HG03521 (cell line): Measurements from ENCODE around the gene SLC12A3.
"Not testable (repeated sequence)": the region's sequence is repeated elsewhere in the genome, so short reads cannot be mapped to it uniquely, and the experiment has no call there.

Experiments used
- ATAC-seq: cut with Tn5 transposase; IDR thresholded peaks from one replicate; pipeline ENCODE4 v1.9.1; 2021; ENCODE audit warnings: mild to moderate bottlenecking, moderate library complexity; ENCODE audit not compliant: unreplicated experiment

The SLC12A3 gene

DNA sequence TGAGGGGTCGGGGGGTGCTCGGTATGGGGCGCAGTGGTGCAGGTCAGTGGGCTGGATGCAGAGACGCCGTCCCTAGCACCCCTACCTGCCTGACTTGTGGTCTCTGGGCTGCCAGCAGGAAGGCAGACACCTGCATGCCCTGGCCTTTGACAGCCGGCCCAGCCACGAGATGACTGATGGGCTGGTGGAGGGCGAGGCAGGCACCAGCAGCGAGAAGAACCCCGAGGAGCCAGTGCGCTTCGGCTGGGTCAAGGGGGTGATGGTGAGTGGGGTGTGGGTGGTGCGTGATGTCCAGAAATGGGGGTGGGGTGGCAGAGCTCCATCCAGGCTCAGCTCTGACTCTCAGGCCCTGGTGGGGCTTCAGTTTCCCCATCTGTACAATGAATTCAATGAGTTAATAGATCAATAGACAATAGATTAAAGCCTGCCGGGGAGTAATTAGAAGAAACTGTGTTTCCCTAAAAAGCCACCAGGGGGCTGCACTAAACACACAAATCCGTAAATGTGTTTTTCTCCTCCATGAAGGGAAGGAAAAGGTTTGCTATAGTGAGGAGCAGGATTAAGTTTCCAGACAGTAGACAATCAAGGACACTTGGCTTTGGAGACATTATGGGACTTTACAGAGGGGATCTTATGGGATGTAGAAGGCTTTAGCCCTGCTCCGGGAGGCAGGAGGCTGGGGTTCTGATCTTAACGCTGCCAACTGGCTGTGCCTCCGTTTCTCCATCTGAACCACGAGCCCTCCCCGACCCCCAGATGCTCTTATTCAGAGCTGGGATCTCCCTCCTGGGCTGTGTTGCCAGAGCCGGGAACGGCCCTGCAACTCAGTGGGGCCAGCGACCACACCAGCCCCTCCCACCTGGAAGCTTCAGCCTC lies 2.2 kb downstream of the SLC12A3 start:
- no peak for ATAC-seq

DNA sequence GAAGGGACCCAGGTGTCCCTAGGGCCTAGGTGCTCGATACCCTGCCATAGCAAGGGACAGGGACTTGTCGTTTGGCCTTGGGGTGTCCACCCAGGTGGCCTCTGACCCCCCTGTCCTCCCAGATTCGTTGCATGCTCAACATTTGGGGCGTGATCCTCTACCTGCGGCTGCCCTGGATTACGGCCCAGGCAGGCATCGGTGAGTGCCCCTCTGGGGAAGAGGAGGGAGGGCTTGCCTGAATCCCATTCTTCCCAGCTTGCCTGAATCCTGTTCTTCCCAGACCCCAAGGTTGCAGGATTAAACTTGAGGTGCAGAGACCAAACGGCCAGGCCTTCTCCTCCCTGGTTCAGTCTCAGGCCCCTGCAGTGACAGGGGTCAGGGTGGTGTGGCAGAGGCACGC lies 3.2 kb downstream of the SLC12A3 start:
- ATAC-seq, result no peak

DNA sequence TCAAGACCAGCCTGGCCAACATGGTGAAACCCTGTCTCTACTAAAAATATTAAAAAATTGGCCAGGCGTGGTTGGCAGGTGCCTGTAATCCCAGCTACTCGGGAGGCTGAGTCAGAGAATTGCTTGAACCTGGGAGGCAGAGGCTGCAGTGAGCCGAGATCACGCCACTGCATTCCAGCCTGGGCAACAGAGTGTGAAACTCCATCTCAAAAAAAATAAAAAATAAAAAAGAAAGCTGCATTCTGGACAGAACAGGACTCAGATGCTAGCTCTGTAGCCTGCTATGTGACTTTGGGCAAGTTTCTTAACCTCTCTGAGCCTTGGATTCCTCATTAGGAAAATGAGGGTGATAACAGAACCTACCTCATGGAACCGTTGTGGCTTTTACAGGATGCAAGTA lies 3.8 kb downstream of the SLC12A3 start:
- not testable (repeated sequence) for ATAC-seq

DNA sequence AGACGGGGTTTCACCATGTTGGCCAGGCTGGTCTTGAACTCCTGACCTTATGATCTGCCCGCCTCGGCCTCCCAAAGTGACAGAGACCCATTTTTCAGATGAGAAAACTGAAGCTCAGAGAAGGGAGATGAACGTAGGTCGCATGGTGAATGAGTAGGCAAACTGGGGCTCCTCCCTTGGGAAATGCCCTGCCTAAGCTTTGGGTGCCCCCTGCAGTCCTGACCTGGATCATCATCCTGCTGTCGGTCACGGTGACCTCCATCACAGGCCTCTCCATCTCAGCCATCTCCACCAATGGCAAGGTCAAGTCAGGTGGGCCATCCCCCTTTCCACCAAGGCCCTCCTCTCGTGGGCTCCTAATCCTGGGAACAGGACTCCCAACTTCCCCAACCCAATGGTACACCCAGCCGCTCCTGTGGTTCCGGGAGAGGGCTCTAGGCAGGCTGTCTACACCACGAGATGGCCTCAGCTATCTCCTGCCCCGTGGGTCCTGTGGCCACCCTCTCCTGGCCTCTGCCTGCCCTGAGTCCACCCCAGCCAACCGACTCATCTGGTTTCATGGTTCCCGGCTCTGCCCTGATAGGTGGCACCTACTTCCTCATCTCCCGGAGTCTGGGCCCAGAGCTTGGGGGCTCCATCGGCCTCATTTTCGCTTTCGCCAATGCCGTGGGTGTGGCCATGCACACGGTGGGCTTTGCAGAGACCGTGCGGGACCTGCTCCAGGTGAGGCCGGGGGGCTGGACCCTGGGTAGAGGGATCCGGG lies 4.7 kb downstream of the SLC12A3 start:
- ATAC-seq, result no peak

DNA sequence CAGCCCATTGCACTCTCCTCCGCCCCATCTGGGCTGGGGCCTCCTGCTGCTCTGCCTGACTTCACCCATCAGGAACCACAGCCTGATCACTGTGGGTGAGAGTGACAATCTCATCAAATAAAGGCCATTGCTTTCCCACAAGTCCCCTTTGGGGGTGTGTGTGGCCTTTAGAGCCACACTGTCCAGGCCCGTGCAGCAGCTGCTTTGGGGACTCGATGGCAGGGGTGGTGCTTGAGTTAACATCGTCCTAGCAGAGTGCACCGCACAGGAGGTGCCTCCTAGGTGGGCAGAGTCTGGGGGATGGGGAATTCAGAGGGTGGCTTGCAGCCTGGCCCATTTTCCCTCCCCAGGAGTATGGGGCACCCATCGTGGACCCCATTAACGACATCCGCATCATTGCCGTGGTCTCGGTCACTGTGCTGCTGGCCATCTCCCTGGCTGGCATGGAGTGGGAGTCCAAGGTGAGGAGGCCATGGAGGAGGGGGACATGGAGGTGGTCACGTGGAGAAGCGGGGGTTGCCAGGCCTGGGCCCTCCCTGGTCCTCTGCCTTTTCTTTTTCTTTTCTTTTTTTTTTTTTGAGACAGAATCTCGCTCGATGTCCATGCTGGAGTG lies 5.4 kb downstream of the SLC12A3 start:
- no peak for ATAC-seq

DNA sequence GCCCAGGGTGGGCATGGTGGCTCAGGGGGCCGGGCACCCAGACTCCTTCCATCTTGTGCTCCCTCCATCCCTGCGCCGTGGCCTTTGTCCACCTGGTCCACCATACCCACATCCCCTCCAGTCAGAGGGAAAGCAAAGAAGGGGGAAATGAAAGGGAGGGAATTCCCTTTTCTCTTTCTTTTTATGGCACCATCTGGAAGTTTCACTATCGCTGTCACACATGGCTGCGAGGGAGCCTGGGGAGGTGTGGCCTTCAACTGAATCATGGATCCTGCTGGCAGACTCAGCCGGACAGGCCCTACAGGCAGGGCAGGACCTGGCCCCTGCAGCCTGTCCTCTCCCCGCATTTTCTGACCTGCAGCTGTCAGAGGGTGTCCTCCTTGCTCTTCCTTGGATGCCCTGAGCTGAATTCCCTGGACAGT lies 6.2 kb downstream of the SLC12A3 start:
- ATAC-seq, result no peak

DNA sequence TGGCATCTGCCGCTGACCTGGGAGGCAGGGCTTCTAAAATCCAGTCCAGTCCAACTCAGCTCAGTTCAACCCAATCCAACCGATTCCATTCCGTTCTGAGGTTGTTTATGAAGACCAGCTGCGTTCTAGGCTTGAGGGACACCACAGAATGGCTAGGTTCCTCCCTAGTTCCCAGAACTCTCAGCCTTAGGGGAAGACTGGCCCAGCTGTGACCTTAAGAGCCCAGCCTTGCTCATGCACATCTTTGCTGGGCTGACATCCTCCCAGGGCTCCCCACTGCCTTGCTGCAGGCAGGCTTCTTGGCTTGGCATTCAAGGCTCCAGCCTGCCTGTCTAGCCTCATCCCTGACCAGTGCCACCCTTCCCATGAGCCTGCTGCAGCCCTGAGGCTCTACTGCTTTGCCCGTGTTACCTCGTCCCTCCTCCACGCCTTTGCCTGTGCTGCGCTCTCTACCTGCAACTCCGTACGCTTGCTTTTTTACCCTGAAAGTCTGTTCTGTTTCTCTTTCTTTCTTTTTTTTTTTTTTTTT lies 7.9 kb downstream of the SLC12A3 start:
- no peak for ATAC-seq

DNA sequence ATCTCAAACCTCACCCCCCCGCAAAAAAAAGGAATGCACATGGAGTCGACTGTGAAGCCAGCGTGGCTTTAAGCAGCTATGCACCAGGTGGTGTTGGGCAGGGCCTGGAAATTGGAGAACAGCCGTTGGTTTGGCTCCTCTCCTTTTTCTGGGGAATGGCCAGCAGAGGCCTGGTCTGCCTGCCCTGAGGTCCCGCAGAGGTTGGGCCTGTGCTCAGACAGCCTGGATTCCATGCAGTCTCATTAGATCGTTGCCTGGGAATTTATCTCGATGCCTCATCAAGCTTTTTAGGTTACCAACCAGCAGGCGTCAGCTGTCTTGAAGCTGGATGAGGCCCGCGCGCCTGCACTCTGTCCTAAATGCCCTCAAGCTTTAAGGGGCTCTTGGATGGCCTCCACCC lies 9.8 kb downstream of the SLC12A3 start:
- no peak for ATAC-seq

DNA sequence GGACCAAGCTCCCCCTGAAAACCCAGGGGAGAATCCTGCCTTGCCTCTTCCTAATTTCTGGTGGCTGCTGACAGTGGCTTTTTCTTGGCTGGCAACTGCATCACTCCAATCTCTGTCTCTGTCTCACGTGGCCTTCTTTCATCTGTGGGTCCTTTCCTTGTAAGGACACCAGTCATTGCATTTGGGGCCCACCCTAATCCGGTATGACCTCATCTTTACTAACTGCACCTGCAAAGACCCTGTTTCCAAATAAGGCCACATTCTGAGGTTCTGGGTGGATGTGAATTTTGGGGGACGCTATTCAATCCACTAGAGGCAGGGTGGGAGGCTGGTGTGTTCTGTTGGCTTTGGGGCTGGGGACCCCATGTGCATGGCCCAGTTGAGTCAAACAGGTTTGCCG lies 11.0 kb downstream of the SLC12A3 start:
- ATAC-seq, result no peak

DNA sequence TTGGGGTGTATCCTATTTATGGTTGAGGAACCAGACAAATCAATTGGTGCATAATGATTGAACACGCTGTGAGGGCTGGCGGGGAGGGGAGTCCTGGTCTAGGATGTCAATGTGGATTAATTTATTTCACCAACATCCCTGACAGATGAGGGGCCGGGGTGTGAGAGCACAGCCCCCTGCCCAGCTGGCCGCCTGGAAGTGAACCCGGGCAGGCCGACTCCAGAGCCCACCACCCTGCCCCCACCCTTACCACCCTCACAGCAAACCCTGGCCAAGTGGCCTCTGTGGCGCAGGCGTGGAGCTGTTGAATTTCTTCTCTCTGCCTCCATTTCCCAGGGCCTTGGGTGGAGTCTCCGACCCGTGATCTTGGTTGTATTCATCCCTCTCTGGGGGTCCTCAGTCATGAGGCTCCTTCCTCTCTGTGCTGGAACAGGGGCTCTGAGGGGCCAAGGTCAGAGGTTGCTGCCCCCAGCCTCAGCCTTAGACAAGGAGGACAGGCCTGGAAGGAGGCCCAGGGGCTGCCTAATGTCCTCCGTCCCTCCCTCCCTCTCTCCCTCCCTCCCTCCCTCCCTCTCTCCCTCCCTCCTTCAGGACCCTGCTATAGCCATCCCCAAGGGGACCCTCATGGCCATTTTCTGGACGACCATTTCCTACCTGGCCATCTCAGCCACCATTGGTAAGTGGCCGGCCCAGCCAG lies 12.6 kb downstream of the SLC12A3 start:
- ATAC-seq, result no peak

DNA sequence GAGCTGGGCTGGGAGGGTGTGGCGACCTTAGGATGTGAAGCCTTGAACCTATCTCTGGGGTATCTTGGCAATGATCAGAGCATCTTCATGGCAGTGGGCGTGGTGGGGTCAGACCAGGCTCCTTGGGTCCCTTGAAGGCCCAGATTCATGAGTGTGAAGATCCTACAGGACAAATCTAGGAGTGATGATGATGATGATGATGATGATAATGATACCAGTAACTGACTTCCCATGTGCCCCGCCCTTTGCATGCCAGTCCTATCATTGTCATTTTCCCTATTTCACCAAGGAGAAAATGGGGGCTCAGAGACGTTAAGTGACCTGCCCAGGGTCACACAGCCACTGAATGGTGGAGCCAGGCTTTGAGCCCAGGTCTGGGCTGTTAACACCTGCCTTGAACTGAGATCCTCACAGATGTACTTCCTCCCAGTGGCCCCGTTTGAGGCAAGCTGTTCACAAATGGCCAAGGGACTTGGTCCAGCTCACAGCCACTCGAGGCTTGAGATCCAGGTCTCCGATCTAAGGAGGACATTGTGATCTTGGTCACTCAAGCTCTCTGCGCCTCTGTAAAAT lies 13.4 kb downstream of the SLC12A3 start:
- ATAC-seq, result no peak

DNA sequence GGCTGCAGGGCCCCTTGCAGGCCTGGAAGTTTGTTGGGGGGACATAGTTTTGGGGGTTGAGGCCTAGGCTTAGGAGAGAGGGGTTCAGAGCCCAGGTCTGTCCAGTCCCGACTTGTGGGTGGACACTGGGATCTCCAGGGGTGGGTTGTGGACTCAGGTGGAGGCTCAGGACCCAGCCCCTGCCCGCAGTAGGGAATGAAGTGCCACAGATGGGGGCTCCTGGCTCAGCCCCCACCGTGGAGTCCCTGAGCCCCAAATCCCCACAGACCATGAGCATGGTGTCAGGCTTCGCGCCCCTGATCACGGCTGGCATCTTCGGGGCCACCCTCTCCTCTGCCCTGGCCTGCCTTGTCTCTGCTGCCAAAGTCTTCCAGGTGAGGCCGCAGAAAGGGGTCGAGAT lies 14.3 kb downstream of the SLC12A3 start:
- ATAC-seq, result no peak

DNA sequence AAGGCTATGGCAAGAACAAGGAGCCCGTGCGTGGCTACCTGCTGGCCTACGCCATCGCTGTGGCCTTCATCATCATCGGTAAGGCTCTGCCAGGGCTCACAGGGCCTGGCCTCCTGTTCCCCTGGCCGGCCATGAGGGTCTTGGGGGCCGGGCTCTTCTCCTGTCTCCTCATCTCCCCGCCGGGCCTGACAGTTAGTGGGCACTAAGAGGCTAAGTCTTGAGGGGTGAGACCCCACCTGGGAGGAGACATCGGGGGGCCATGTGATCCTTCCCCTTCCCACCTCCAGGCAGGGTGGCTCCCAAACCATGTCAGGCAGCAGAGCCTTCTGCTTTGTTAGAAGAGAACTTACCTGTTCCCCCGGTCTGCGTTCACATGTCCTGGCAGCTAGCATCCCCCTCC lies 15.2 kb downstream of the SLC12A3 start:
- no peak for ATAC-seq

DNA sequence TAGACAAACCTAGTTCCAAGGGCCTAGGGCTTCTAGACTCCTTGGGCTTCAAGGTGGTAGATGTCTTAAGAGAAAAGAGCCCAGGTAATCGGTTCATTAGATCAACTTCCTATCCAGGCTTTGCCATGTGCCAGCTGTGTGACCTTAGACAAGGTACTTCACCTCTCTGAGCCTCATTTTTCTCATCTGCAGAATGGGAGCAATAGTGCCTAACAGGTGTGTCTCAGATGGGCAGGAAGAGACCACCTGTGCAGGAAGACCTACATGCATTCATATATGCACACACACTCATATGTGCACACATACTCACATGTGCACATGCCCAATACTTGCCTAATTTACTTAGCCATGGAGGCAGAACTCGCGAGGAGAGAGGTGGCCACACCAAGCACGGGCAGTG lies 15.7 kb downstream of the SLC12A3 start:
- no peak for ATAC-seq

DNA sequence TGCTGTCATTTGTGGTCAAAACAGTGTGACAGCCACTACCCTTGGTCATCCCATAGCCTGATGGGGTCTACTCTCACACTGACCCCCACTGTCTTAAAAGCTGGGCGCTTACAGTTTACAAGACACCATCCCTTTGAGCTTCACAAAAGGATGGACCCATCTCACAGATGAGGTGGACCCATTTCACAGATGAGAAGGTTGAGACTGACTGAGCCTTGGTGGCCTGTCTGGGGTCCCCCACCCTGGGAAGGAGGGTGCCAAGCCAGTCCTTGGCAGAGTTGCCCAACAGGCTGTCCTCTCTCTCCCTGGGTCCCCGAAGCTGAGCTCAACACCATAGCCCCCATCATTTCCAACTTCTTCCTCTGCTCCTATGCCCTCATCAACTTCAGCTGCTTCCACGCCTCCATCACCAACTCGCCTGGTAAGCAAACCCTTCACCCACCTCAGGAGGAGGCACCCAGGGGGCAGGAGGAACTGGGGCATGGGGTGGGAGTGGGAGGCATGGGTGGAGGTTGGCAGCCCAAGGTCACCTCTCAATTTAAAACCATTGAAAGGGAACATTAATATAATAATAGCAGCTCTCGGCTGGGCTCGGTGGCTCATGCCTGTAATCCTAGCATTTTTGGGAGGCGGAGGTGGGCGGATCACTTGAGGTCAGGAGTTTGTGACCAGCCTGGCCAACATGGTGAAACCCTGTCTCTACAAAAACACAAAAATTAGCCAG lies 17.2 kb downstream of the SLC12A3 start:
- no peak for ATAC-seq

DNA sequence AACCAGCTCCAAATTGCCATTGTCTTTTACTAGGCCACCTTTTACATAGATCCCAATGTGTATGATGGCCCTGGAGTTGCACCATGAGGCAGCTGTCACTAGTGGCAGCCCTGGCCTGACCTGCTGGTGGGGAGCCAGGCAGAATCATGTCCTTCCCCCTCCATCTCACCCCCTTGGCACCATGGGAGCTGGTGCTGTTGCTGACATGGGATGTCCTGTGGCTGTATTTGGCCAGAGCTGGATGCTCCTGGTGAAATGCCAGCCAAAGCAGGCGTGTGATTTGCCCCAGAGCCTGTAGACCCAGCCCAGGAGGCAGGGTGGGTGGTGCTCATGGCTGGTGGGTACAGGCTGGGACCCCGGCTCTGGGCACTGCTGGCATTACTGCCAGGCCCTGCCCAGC lies 18.6 kb downstream of the SLC12A3 start:
- no peak for ATAC-seq

DNA sequence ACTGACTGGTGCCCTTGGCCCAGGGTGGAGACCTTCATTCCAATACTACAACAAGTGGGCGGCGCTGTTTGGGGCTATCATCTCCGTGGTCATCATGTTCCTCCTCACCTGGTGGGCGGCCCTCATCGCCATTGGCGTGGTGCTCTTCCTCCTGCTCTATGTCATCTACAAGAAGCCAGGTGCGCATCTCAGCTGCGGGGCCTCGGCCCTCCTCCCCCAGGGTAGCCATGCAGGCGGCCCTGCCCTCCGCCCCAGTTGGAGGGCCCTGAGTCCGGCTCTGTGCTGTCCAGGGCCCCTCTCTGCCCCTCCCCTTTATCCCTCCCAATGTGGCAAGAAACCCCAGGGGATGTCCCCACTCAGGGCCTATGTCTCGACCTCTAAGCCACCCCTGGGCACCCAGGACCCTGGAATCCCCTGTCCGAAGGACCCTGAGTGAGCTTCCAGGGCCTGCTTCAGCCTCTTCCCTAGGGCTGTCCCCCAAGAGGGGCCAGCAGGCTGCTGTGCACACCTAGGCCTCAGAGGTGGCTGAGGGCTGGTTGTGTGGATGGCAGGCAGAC lies 19.1 kb downstream of the SLC12A3 start:
- no peak for ATAC-seq

DNA sequence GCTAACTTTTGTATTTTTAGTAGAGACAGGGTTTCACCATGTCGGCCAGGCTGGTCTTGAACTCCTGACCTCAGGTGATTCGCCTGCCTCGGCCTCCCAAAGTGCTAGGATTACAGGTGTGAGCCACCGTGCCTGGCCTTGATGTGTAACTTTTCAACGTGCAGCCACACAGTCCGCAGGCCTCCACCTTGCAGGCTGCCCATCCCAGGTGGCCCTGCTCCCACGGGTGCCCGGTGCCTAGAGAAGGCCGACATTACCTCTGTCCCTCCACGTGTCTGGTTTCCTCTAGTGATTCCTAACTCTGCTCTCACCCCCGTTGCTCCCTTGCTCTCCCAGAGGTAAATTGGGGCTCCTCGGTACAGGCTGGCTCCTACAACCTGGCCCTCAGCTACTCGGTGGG lies 19.9 kb downstream of the SLC12A3 start:
- ATAC-seq, result not testable (repeated sequence)

DNA sequence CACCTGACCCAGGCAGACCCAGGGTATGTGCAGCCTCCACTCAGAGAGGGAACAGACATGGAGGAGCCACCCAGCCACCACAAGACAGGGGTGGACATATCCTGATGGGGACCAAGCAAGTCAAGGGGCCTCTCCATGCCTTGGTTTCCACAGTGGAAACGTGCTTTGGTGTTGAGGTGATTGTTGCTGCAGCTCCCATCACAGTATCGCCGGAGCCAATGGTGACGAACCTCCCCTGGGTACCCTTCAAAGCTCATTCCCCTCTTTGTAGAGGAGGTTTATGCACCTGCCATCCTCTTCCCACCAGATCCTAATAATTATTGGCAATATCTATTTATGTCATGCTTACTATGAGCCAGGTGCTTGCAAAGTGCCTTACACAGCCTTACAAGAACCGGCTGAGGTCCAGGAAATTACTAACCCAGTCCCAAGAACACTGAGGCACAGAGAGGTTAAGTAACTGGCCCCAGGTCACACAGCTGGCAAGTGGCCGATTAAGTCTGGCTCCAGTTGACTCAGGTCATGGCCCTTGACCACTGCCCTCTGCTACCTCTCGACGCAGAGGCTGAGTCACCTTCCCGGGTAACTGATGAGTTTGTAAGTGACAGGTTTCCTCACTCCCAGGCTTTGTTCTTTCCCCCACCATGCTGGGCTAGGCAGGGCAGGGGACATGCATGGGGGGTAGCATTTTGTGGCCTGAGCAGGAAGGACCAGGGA lies 20.6 kb downstream of the SLC12A3 start:
- no peak for ATAC-seq
